HG03095 (cell line): ENCODE measurements around the gene ANO10.

Source experiments
- ATAC-seq: cut with Tn5 transposase; IDR thresholded peaks from one replicate; pipeline ENCODE4 v1.9.1; 2021; ENCODE audit warnings: moderate library complexity; ENCODE audit not compliant: unreplicated experiment

The ANO10 gene

GRCh38 chr3:43434431-43434830, 187.4 kb downstream of the ANO10 start:
- ATAC-seq: no peak

GRCh38 chr3:43432462-43432861, 189.3 kb downstream of the ANO10 start:
- no peak for ATAC-seq

GRCh38 chr3:43426388-43426787, 195.4 kb downstream of the ANO10 start:
- ATAC-seq: no peak

- ATAC-seq: no peak
Measured at GRCh38 chr3:43425829-43426228, 196.0 kb downstream of the ANO10 start.

- ATAC-seq: no peak
Measured at GRCh38 chr3:43423639-43424038, 198.2 kb downstream of the ANO10 start.

- no peak for ATAC-seq
Measured at GRCh38 chr3:43423142-43423541, 198.7 kb downstream of the ANO10 start.

- no peak for ATAC-seq
Measured at GRCh38 chr3:43418601-43419272, 203.1 kb downstream of the ANO10 start.

- ATAC-seq: no peak
Measured at GRCh38 chr3:43417133-43417532, 204.7 kb downstream of the ANO10 start.

- no peak for ATAC-seq
Measured at GRCh38 chr3:43415088-43415487, 206.7 kb downstream of the ANO10 start.

GRCh38 chr3:43413676-43414368, 208.0 kb downstream of the ANO10 start:
- ATAC-seq: no peak

- ATAC-seq: no peak
Measured at GRCh38 chr3:43411429-43411828, 210.4 kb downstream of the ANO10 start.

GRCh38 chr3:43410592-43410991, 211.2 kb downstream of the ANO10 start:
- no peak for ATAC-seq

- ATAC-seq: no peak
Measured at GRCh38 chr3:43409506-43409905, 212.3 kb downstream of the ANO10 start.

GRCh38 chr3:43406643-43407023, 215.2 kb downstream of the ANO10 start:
- no peak for ATAC-seq

GRCh38 chr3:43405888-43406642, 215.7 kb downstream of the ANO10 start:
- ATAC-seq: no peak

GRCh38 chr3:43400781-43401730, 220.8 kb downstream of the ANO10 start:
- ATAC-seq: no peak

- ATAC-seq: no peak
Measured at GRCh38 chr3:43400167-43400566, 221.6 kb downstream of the ANO10 start.

GRCh38 chr3:43399034-43399433, 222.8 kb downstream of the ANO10 start:
- no peak for ATAC-seq

GRCh38 chr3:43394041-43394554, 227.7 kb downstream of the ANO10 start:
- ATAC-seq: no peak

GRCh38 chr3:43391621-43392020, 230.2 kb downstream of the ANO10 start:
- no peak for ATAC-seq

GRCh38 chr3:43390255-43390588, 231.6 kb downstream of the ANO10 start:
- ATAC-seq: no peak
